Measurements from ENCODE around the gene FAM186B.

DNA sequence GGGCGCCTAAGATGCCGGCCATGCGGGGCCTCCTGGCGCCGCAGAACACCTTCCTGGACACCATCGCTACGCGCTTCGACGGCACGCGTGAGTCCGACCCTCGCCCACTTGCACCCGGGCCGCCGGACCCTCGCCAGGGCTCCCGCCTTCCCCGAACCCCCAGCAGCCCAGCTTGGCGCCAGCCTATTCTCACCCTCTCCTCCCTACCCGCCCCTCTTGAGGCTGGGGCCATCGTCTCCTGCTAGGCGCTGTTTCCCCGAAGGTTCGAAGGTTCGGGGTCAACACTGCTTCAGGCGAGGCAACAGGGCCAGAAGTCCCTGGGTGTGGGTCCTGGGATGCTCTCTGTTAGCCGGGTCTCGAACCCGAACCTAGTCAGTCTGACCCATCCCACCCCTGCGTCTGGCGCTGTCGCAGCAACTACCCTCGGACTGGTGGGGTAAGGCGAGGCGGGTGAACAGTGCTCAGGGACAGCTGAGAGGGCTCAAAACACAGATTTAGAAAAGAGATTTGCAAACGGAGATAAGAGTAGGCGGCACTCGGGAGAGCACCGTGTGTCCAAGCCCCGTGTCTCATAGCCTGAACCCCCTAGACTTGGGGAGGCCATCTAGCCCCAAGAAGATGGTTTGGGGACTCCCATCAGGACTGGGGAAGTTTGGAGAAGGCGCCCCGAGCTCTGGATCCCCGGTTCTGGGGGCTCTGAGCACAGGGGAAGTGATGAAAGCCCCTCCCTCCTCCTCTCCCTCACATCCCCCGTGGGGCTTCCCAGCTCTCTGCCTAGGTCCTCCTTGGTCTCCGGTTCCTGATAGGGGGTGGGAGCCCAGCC, 65.8 kb downstream of the FAM186B start:
- TF ChIP-seq, protein P1, sequence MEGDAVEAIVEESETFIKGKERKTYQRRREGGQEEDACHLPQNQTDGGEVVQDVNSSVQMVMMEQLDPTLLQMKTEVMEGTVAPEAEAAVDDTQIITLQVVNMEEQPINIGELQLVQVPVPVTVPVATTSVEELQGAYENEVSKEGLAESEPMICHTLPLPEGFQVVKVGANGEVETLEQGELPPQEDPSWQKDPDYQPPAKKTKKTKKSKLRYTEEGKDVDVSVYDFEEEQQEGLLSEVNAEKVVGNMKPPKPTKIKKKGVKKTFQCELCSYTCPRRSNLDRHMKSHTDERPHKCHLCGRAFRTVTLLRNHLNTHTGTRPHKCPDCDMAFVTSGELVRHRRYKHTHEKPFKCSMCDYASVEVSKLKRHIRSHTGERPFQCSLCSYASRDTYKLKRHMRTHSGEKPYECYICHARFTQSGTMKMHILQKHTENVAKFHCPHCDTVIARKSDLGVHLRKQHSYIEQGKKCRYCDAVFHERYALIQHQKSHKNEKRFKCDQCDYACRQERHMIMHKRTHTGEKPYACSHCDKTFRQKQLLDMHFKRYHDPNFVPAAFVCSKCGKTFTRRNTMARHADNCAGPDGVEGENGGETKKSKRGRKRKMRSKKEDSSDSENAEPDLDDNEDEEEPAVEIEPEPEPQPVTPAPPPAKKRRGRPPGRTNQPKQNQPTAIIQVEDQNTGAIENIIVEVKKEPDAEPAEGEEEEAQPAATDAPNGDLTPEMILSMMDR (IDR thresholded peaks at IDR 0.05; ENCODE audit: low read depth, low read length) = no peak
- no peak for TF ChIP-seq EZH2phosphoT487 (IDR thresholded peaks at IDR 0.05; ENCODE audit: low read depth)
